ENCODE data around the gene TUBB1.
"Not testable (repeated sequence)": the region's sequence is repeated elsewhere in the genome, so short reads cannot be mapped to it uniquely, and the experiment has no call there.

The TUBB1 gene

GRCh38 chr20:58982406-58983114, 36.7 kb upstream of the TUBB1 start:
- no peak for DNase-seq (ENCODE audit: low spot score)
- in situ Hi-C loops (cut with MboI; ENCODE audit: low pct_unique_long_range_greater_than_20kb, low sequenced_read_pairs, unreplicated experiment) = loop anchor here (10.0 kb wide), 1 partner anchor 88 kb away; no protein-coding TSS in a partner anchor
- TF ChIP-seq CTCF (IDR thresholded peaks at IDR 0.05; ENCODE audit: extremely low read depth, insufficient read depth, missing control alignments) = no peak

- in situ Hi-C loops (cut with MboI; ENCODE audit: low pct_unique_long_range_greater_than_20kb, low sequenced_read_pairs, unreplicated experiment) = loop anchor here (10.0 kb wide), 1 partner anchor 88 kb away; no protein-coding TSS in a partner anchor
- not testable (repeated sequence) for DNase-seq (ENCODE audit: low spot score)
These were observed 36.1 kb upstream of the TUBB1 start for GRCh38 chr20:58983115-58983468.

- no peak for DNase-seq (ENCODE audit: low spot score)
- TF ChIP-seq CTCF (IDR thresholded peaks at IDR 0.05; ENCODE audit: extremely low read depth, insufficient read depth, missing control alignments) = no peak
- in situ Hi-C loops (cut with MboI; ENCODE audit: low pct_unique_long_range_greater_than_20kb, low sequenced_read_pairs, unreplicated experiment) = loop anchor here (10.0 kb wide), 1 partner anchor 90 kb away; no protein-coding TSS in a partner anchor
These were observed 34.5 kb upstream of the TUBB1 start for GRCh38 chr20:58984691-58985090.

DNA sequence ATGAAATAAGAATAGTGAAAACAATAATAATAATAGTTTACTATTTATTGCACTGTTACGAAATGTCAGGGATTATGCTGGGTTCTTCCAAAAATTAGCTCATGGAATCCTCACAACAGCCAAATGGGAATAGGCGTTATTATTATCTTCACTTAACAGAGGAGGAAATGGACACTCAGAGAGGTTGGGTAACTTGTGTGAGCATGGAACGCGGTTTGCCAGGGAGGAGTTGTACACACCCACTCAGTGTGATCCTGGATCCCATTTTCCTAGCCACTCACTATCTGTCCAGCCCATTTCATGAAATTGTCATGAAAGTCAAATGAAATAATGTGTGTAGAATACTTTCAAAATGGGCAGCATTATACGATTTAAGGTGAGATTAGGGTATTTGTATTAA, 33.6 kb upstream of the TUBB1 start:
- in situ Hi-C loops (cut with MboI; ENCODE audit: low pct_unique_long_range_greater_than_20kb, low sequenced_read_pairs, unreplicated experiment) = loop anchor here (10.0 kb wide), 1 partner anchor 91 kb away; no protein-coding TSS in a partner anchor
- no peak for TF ChIP-seq CTCF (IDR thresholded peaks at IDR 0.05; ENCODE audit: extremely low read depth, insufficient read depth, missing control alignments)
- no peak for DNase-seq (ENCODE audit: low spot score)

- no peak for DNase-seq (ENCODE audit: low spot score)
- no peak for TF ChIP-seq CTCF (IDR thresholded peaks at IDR 0.05; ENCODE audit: extremely low read depth, insufficient read depth, missing control alignments)
- in situ Hi-C loops (cut with MboI; ENCODE audit: low pct_unique_long_range_greater_than_20kb, low sequenced_read_pairs, unreplicated experiment) = loop anchor here (10.0 kb wide), 1 partner anchor 92 kb away; no protein-coding TSS in a partner anchor
These were observed 32.8 kb upstream of the TUBB1 start for GRCh38 chr20:58986286-58986967.

GRCh38 chr20:58986968-58987517, 32.2 kb upstream of the TUBB1 start:
- in situ Hi-C loops (cut with MboI; ENCODE audit: low pct_unique_long_range_greater_than_20kb, low sequenced_read_pairs, unreplicated experiment) = loop anchor here (10.0 kb wide), 1 partner anchor 92 kb away; no protein-coding TSS in a partner anchor
- no peak for TF ChIP-seq CTCF (IDR thresholded peaks at IDR 0.05; ENCODE audit: extremely low read depth, insufficient read depth, missing control alignments)
- DNase-seq (ENCODE audit: low spot score) = no peak

Data from GM13977 (cell line).